H1 (cell line): Measurements from ENCODE around the gene HDAC9. TPM values are rescaled to one million over a fixed set of nuclear protein-coding genes. Genes with fewer than 3 reads are reported as not detected.
A peak's percentile ranks its signal among the peaks of the same experiment; 100 is the strongest.

ENCODE experiments used
- CTCF ChIA-PET: fragments of 300-600 bp; sonication (Branson Sonifier 250); formaldehyde crosslinking; loops from one replicate; lab custom pipeline; 2021; ENCODE audit not compliant: partially characterized antibody; lab: Charles Lee
- POLR2A ChIA-PET: fragments of 300-600 bp; sonication (Branson Sonifier 250); formaldehyde crosslinking; loops from one replicate; lab custom pipeline; 2021; ENCODE audit warnings: inconsistent platforms; ENCODE audit not compliant: partially characterized antibody; lab: Charles Lee
- DNase-seq, 2 experiments: peaks; one replicate each; pipeline versions ENCODE4 v3.0.0 to v3.0.0-alpha.2; 2010 to 2022; ENCODE audit warnings: low spot score in 2 of 2, low read depth in 1 of 2, mixed read lengths in 1 of 2
- FAIRE-seq: peaks from 2 replicates; lab custom pipeline; 2011; peaks lifted over from hg19 to GRCh38; lab: Jason Lieb, UNC
- H2AFZ ChIP-seq: 2 replicates; pipeline ENCODE4 v1.8.1; 2012; ENCODE audit warnings: low read length, inconsistent platforms
- H2AK5ac ChIP-seq: 2 replicates; pipeline ENCODE4 v1.6.1; 2013; ENCODE audit warnings: low read depth, low read length
- H2BK120ac ChIP-seq: replicated peaks from 2 replicates; pipeline ENCODE3; 2013; ENCODE audit warnings: low read depth, low read length, inconsistent platforms
- H2BK12ac ChIP-seq: 2 replicates; pipeline ENCODE4 v1.6.1; 2013; ENCODE audit warnings: low read depth, low read length
- H2BK15ac ChIP-seq: 2 replicates; pipeline ENCODE4 v1.6.1; 2013; ENCODE audit warnings: low read length
- H2BK20ac ChIP-seq: 2 replicates; pipeline ENCODE4 v1.6.1; 2013; ENCODE audit warnings: low read length
- H2BK5ac ChIP-seq: 2 replicates; pipeline ENCODE4 v1.6.1; 2013; ENCODE audit warnings: low read depth, low read length
- H3K14ac ChIP-seq: 2 replicates; pipeline ENCODE4 v1.6.1; 2013; ENCODE audit warnings: inconsistent platforms; ENCODE audit not compliant: insufficient read length
- H3K18ac ChIP-seq: 2 replicates; pipeline ENCODE4 v1.6.1; 2013; ENCODE audit warnings: low read length; ENCODE audit errors: extremely low read depth
- H3K23ac ChIP-seq: 2 replicates; pipeline ENCODE4 v1.6.1; 2013; ENCODE audit warnings: inconsistent platforms; ENCODE audit not compliant: insufficient read length
- H3K23me2 ChIP-seq: 2 replicates; pipeline ENCODE4 v1.6.1; 2013; ENCODE audit warnings: low read depth, low read length
- H3K27ac ChIP-seq: 2 replicates; pipeline ENCODE4 v1.6.1; 2011; ENCODE audit warnings: low read depth, low read length, inconsistent platforms
- H3K27me3 ChIP-seq, 4 experiments: replicated peaks in 1 of 4; 1 replicate in 1 of 4; 2 replicates in 3 of 4; pipeline versions ENCODE4 v1.6.1 to v1.8.1; 2011 to 2013; ENCODE audit warnings: low read length in 3 of 4, mild to moderate bottlenecking in 3 of 4, inconsistent platforms in 2 of 4, mixed read lengths in 2 of 4, moderate library complexity in 1 of 4; ENCODE audit not compliant: control insufficient read depth in 3 of 4, insufficient read depth in 3 of 4; ENCODE audit errors: extremely low read depth in 1 of 4
- H3K36me3 ChIP-seq, 4 experiments: 2 replicates each; pipeline versions ENCODE4 v1.6.1 to v1.8.1; 2011 to 2013; ENCODE audit warnings: mild to moderate bottlenecking in 4 of 4, low read length in 3 of 4, moderate library complexity in 2 of 4, control low read depth in 1 of 4, inconsistent platforms in 1 of 4; ENCODE audit not compliant: insufficient read depth in 4 of 4, control insufficient read depth in 2 of 4
- H3K4ac ChIP-seq: replicated peaks from 2 replicates; pipeline ENCODE3; 2013; ENCODE audit warnings: low read length, low read depth, mixed read lengths, inconsistent platforms; ENCODE audit not compliant: insufficient read length
- H3K4me1 ChIP-seq, 4 experiments: replicated peaks in 1 of 4; 1 replicate in 1 of 4; 2 replicates in 3 of 4; pipeline versions ENCODE4 v1.6.1 to v1.8.1; 2011 to 2013; ENCODE audit warnings: low read length in 3 of 4, inconsistent platforms in 2 of 4, mixed read lengths in 1 of 4; ENCODE audit not compliant: insufficient read depth in 4 of 4, control insufficient read depth in 3 of 4
- H3K4me2 ChIP-seq, 2 experiments: 2 replicates each; pipeline versions ENCODE4 v1.6.1 to v1.8.1; 2011 to 2013; ENCODE audit warnings: low read depth in 2 of 2, low read length in 2 of 2, control low read depth in 1 of 2, inconsistent platforms in 1 of 2, mild to moderate bottlenecking in 1 of 2; ENCODE audit not compliant: insufficient read depth in 1 of 2
- H3K4me3 ChIP-seq, 4 experiments: fragments of 200-600, 300-600 bp in 1 of 4; sonication (generic), shearing (Covaris generic), sonication (Bioruptor Twin) in 1 of 4; 2 replicates each; pipeline versions ENCODE4 v1.5.1 to v1.8.1; 2011 to 2016; ENCODE audit warnings: low read length in 4 of 4, low read depth in 3 of 4, control low read depth in 2 of 4, inconsistent platforms in 2 of 4, mild to moderate bottlenecking in 2 of 4, mixed read lengths in 1 of 4, moderate library complexity in 1 of 4; ENCODE audit not compliant: insufficient read depth in 2 of 4; ENCODE audit errors: extremely low read depth in 1 of 4
- H3K56ac ChIP-seq: replicated peaks from 2 replicates; pipeline ENCODE3; 2013; ENCODE audit warnings: low read depth, mild to moderate bottlenecking, mixed read lengths, low read length, inconsistent platforms; ENCODE audit not compliant: insufficient read length
- H3K79me1 ChIP-seq: 2 replicates; pipeline ENCODE4 v1.6.1; 2013; ENCODE audit warnings: low read depth, low read length, control low read depth
- H3K79me2 ChIP-seq, 2 experiments: 2 replicates each; pipeline versions ENCODE4 v1.6.1 to v1.8.1; 2012 to 2013; ENCODE audit warnings: low read length in 2 of 2, mild to moderate bottlenecking in 2 of 2, inconsistent platforms in 1 of 2; ENCODE audit not compliant: insufficient read depth in 2 of 2, control insufficient read depth in 1 of 2
- H3K9ac ChIP-seq, 4 experiments: replicated peaks in 1 of 4; 1 replicate in 1 of 4; 2 replicates in 3 of 4; pipeline versions ENCODE4 v1.6.1 to v1.8.1; 2011 to 2013; ENCODE audit warnings: low read depth in 3 of 4, low read length in 3 of 4, control low read depth in 2 of 4, mild to moderate bottlenecking in 2 of 4, moderate library complexity in 2 of 4, inconsistent platforms in 1 of 4; ENCODE audit errors: extremely low read depth in 1 of 4
- H3K9me3 ChIP-seq, 2 experiments: 2 replicates each; pipeline versions ENCODE4 v1.6.1 to v1.8.1; 2012 to 2013; ENCODE audit warnings: mild to moderate bottlenecking in 2 of 2, moderate library complexity in 2 of 2, control low read depth in 1 of 2, inconsistent platforms in 1 of 2, low read depth in 1 of 2, low read length in 1 of 2, mixed read lengths in 1 of 2; ENCODE audit not compliant: insufficient read depth in 2 of 2
- H4K20me1 ChIP-seq, 2 experiments: replicated peaks in 1 of 2; 2 replicates each; pipeline versions ENCODE3 to v1.8.1; 2011 to 2013; ENCODE audit warnings: inconsistent platforms in 2 of 2, low read length in 2 of 2, mild to moderate bottlenecking in 1 of 2; ENCODE audit not compliant: insufficient read depth in 2 of 2, control insufficient read depth in 1 of 2
- H4K5ac ChIP-seq: 2 replicates; pipeline ENCODE4 v1.6.1; 2013; ENCODE audit warnings: low read length, low read depth, mixed read lengths, inconsistent platforms; ENCODE audit not compliant: insufficient read length
- H4K8ac ChIP-seq: 2 replicates; pipeline ENCODE4 v1.8.0; 2013; ENCODE audit warnings: mild to moderate bottlenecking, moderate library complexity, low read length, inconsistent platforms; ENCODE audit not compliant: insufficient read depth; ENCODE audit errors: extremely low read depth
- H4K91ac ChIP-seq: replicated peaks from 2 replicates; pipeline ENCODE3; 2013; ENCODE audit warnings: low read length, mixed read lengths, inconsistent platforms; ENCODE audit not compliant: insufficient read length
- CBX8 ChIP-seq: fragments of 300-800, 300-1000 bp; sonication (generic); IDR thresholded peaks from 2 replicates; pipeline ENCODE4 v1.7.1; 2016; ENCODE audit warnings: low read depth, low read length, borderline replicate concordance
- KDM4A ChIP-seq: IDR thresholded peaks from one replicate; pipeline ENCODE4 v1.7.1; 2012; ENCODE audit warnings: low read depth, mild to moderate bottlenecking, moderate library complexity, low read length, inconsistent platforms; ENCODE audit not compliant: severe bottlenecking
- RAD21 ChIP-seq, 2 experiments: IDR thresholded peaks in 1 of 2; conservative IDR thresholded peaks in 1 of 2; 2 replicates each; pipeline ENCODE4 v1.6.1; 2011; ENCODE audit warnings: low read depth in 2 of 2, low read length in 2 of 2, improper control_type of control experiment in 1 of 2, inconsistent platforms in 1 of 2, mild to moderate bottlenecking in 1 of 2, moderate library complexity in 1 of 2
- WGBS, 2 experiments: shearing (Covaris generic) in 1 of 2; methylation state at CpG; one replicate each; pipeline versions ENCODE4 v1.1.6 to v1.1.7; 2013 to 2015; ENCODE audit warnings: low lambda C conversion rate in 2 of 2, mixed read lengths in 2 of 2, inconsistent platforms in 1 of 2, low coverage in 1 of 2, missing lambda C conversion rate in 1 of 2; ENCODE audit not compliant: insufficient replicate concordance in 2 of 2, insufficient coverage in 1 of 2, insufficient read length in 1 of 2; ENCODE audit errors: extremely low coverage in 1 of 2, missing lambda C conversion rate in 1 of 2; 5-methylcytosine and 5-hydroxymethylcytosine counted together
- polyA plus RNA-seq, 7 experiments: library from polyadenylated mRNA; depleted of rRNA in 3 of 7; stranded (reverse) in 5 of 7; unstranded in 2 of 7; fragments of >200 nt in 5 of 7; fragments of 200-250 nt in 2 of 7; gene quantifications; 1 replicate in 5 of 7; 2 replicates in 1 of 7; 4 replicates in 1 of 7; pipeline versions ENCODE4 v1.2.1 to v1.2.3, GENCODE V29; 2011 to 2013; ENCODE audit warnings: missing spikeins in 2 of 7, mixed read lengths in 2 of 7
- total RNA-seq: library from RNA; stranded (reverse); fragmentation: NEBNext Ultra II Directional; extraction: Animal tissue kit (Norgen Biotek cat#: 25700); gene quantifications from 2 replicates; pipeline ENCODE4 v1.2.1, GENCODE V29; 2021
- TF ChIP-seq, protein P1 (sequence below), 3 experiments: IDR thresholded peaks; 1 replicate in 2 of 3; 2 replicates in 1 of 3; pipeline versions ENCODE4 v1.5.1 to v1.6.1; 2011; ENCODE audit warnings: low read length in 3 of 3, mild to moderate bottlenecking in 3 of 3, inconsistent platforms in 2 of 3, low read depth in 1 of 3, moderate library complexity in 1 of 3; ENCODE audit not compliant: insufficient read depth in 1 of 3; ENCODE audit errors: control extremely low read depth in 1 of 3

HDAC9 gene
- total and polyA plus RNA-seq, 2 of the 8 experiments (the other 6 are each of a cell fraction or from before 2014, with no cell fraction given) = 9.5 to 13.1 TPM

DNA sequence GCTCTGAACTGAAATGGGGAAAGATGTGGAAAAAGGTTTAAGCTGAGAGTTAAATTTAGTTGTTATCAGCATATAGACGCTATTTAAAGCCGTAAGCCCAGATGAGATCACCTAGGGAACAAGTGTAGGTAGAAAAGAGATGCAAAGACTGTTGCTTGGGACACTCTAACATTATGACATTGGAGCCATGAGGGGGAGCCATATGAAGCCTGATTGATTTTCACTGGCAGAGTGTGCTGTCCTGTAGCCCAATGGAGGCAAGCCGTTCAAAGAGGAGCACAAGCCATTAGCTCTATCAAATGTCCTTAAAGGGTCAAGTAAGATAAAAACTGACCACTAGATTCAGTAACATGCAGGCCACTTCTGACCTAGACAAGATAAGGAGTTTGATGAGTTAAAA, 398.6 kb downstream of the HDAC9 start:
- no peak for DNase-seq
- no peaks in the 10 kb centered on the region for H3K23me2 ChIP-seq
- TF ChIP-seq RAD21 (IDR thresholded peaks at IDR 0.05 in 1 of 2, conservative IDR thresholded peaks at IDR 0.05 in 1 of 2; ENCODE audit: low read depth in 2 of 2, low read length in 2 of 2) = peak; percentile 32 to 47; a peak in 3 of 4 replicates
- no peak for TF ChIP-seq KDM4A
- TF ChIP-seq, protein P1, sequence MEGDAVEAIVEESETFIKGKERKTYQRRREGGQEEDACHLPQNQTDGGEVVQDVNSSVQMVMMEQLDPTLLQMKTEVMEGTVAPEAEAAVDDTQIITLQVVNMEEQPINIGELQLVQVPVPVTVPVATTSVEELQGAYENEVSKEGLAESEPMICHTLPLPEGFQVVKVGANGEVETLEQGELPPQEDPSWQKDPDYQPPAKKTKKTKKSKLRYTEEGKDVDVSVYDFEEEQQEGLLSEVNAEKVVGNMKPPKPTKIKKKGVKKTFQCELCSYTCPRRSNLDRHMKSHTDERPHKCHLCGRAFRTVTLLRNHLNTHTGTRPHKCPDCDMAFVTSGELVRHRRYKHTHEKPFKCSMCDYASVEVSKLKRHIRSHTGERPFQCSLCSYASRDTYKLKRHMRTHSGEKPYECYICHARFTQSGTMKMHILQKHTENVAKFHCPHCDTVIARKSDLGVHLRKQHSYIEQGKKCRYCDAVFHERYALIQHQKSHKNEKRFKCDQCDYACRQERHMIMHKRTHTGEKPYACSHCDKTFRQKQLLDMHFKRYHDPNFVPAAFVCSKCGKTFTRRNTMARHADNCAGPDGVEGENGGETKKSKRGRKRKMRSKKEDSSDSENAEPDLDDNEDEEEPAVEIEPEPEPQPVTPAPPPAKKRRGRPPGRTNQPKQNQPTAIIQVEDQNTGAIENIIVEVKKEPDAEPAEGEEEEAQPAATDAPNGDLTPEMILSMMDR (IDR thresholded peaks at IDR 0.05; ENCODE audit: control extremely low read depth in 1 of 3, insufficient read depth in 1 of 3, low read depth in 1 of 3, low read length in 3 of 3) = peak in 2 of 3 experiments; percentile 11 to 21; a peak in 2 of 4 replicates
- TF ChIP-seq CBX8 = no peak
- no peak for FAIRE-seq
- no peak overlapping the region for H2BK20ac ChIP-seq
- H3K36me3 ChIP-seq = no peaks in the 10 kb centered on the region
- H2AFZ ChIP-seq = no peak overlapping the region
- H2AK5ac ChIP-seq = no peak overlapping the region
- WGBS, 2 experiments = 98% methylated on average over 3 of the region's 3 CpGs; no CpG with 5 or more reads in 1 of the 2 experiments
- H3K23ac ChIP-seq = no peak overlapping the region
- no peak overlapping the region for H2BK120ac ChIP-seq
- no peak overlapping the region for H3K14ac ChIP-seq
- POLR2A ChIA-PET = no interaction called here
- H3K4me2 ChIP-seq = no peak overlapping the region
- no peak overlapping the region for H3K9ac ChIP-seq
- H3K56ac ChIP-seq = no peak overlapping the region
- no peaks in the 10 kb centered on the region for H3K27me3 ChIP-seq
- no peak overlapping the region for H3K4me3 ChIP-seq
- H3K9me3 ChIP-seq = no peaks in the 10 kb centered on the region
- H4K20me1 ChIP-seq = no peaks in the 10 kb centered on the region
- no peak overlapping the region for H3K4ac ChIP-seq
- no peak overlapping the region for H3K27ac ChIP-seq
- H3K79me1 ChIP-seq = no peaks in the 10 kb centered on the region
- H4K5ac ChIP-seq = no peak overlapping the region
- H2BK5ac ChIP-seq = no peak overlapping the region
- H2BK12ac ChIP-seq = no peak overlapping the region
- H3K4me1 ChIP-seq = no peaks in the 10 kb centered on the region
- H4K8ac ChIP-seq = no peak overlapping the region
- no peaks in the 10 kb centered on the region for H3K79me2 ChIP-seq
- no peak overlapping the region for H4K91ac ChIP-seq
- CTCF ChIA-PET = interaction anchor here (0.7 to 1.9 kb wide), 8 partner anchors 9 to 385 kb away, joined by 3 to 7 read pairs (median 4); no protein-coding TSS in a partner anchor
- H3K18ac ChIP-seq = no peak overlapping the region
- no peak overlapping the region for H2BK15ac ChIP-seq
